SKM-1 treated with dmso at 0.1 percent for 144 hours (cell line): ENCODE measurements around the gene OR4D10.
"Not testable (repeated sequence)": the region's sequence is repeated elsewhere in the genome, so short reads cannot be mapped to it uniquely, and the experiment has no call there.

Experiments
- DNase-seq: peaks from one replicate; lab custom pipeline; 2025; ENCODE audit not compliant: unreplicated experiment; lab: John Stamatoyannopoulos, UW

OR4D10 gene

GRCh38 chr11:59473015-59473414 lies at the start of gene OR4D10:
OR4D10 (plus strand) TSS chr11:59473315; CDS start chr11:59477430, 4,115 bp downstream.
- DNase-seq: no peak

GRCh38 chr11:59423835-59424234 lies 49.3 kb upstream of the OR4D10 start:
- no peak for DNase-seq

- DNase-seq: no peak
These were observed 48.0 kb upstream of the OR4D10 start for GRCh38 chr11:59425131-59425530.

- DNase-seq: no peak
These were observed 46.6 kb upstream of the OR4D10 start, which contains the start of gene OR5A2 for GRCh38 chr11:59426361-59427067. OR5A2 (minus strand) TSS chr11:59426413; CDS start chr11:59422953, 3,460 bp downstream.

- no peak for DNase-seq
These were observed 46.1 kb upstream of the OR4D10 start for GRCh38 chr11:59427068-59427382.

- DNase-seq: peak; percentile 55
These were observed 43.1 kb upstream of the OR4D10 start for GRCh38 chr11:59429924-59430516.

GRCh38 chr11:59436169-59436568 lies 36.9 kb upstream of the OR4D10 start, which contains the start of gene OR5A1:
OR5A1 (plus strand) TSS chr11:59436469; CDS start chr11:59443169, 6,700 bp downstream.
- DNase-seq: no peak

- no peak for DNase-seq
These were observed 35.3 kb upstream of the OR4D10 start for GRCh38 chr11:59437770-59438169.

GRCh38 chr11:59445624-59446023 lies 27.5 kb upstream of the OR4D10 start:
- not testable (repeated sequence) for DNase-seq

- DNase-seq: no peak
These were observed 24.6 kb upstream of the OR4D10 start for GRCh38 chr11:59448484-59448883.

- DNase-seq: no peak
These were observed 16.5 kb upstream of the OR4D10 start, which contains the start of gene OR4D6 for GRCh38 chr11:59456661-59457060. OR4D6 (plus strand) TSS chr11:59456961; CDS start chr11:59456961, 0 bp downstream.

- no peak for DNase-seq
These were observed 13.2 kb upstream of the OR4D10 start for GRCh38 chr11:59459916-59460315.

- no peak for DNase-seq
These were observed 9.9 kb upstream of the OR4D10 start for GRCh38 chr11:59463190-59463641.

GRCh38 chr11:59475176-59475575 lies 2.1 kb downstream of the OR4D10 start:
- no peak for DNase-seq

- no peak for DNase-seq
These were observed 6.8 kb downstream of the OR4D10 start for GRCh38 chr11:59479906-59480305.

GRCh38 chr11:59480359-59480758 lies 7.2 kb downstream of the OR4D10 start:
- no peak for DNase-seq

GRCh38 chr11:59501931-59502330 lies 28.8 kb downstream of the OR4D10 start:
- DNase-seq: no peak

GRCh38 chr11:59503276-59503675 lies 30.2 kb downstream of the OR4D10 start, which contains the start of gene OR4D11:
OR4D11 (plus strand) TSS chr11:59503576; CDS start chr11:59503576, 0 bp downstream.
- DNase-seq: no peak

GRCh38 chr11:59510941-59511589 lies 38.0 kb downstream of the OR4D10 start, which contains the start of gene OR4D9:
OR4D9 (plus strand) TSS chr11:59511539; CDS start chr11:59514913, 3,374 bp downstream.
- DNase-seq: peak; percentile 40

GRCh38 chr11:59511675-59512074 lies 38.6 kb downstream of the OR4D10 start:
- DNase-seq: no peak

- not testable (repeated sequence) for DNase-seq
These were observed 47.0 kb downstream of the OR4D10 start for GRCh38 chr11:59520139-59520538.

- no peak for DNase-seq
These were observed 47.6 kb downstream of the OR4D10 start for GRCh38 chr11:59520741-59521140.
